Stimulated activated naive CD4-positive, alpha-beta T cell treated with Interleukin-2 at 50 U/mL for 16 hours (primary cell): ENCODE data around the gene C17orf113.

Experiments
- DNase-seq: peaks from one replicate; lab custom pipeline; 2025; lab: John Stamatoyannopoulos, UW

The C17orf113 gene

DNA sequence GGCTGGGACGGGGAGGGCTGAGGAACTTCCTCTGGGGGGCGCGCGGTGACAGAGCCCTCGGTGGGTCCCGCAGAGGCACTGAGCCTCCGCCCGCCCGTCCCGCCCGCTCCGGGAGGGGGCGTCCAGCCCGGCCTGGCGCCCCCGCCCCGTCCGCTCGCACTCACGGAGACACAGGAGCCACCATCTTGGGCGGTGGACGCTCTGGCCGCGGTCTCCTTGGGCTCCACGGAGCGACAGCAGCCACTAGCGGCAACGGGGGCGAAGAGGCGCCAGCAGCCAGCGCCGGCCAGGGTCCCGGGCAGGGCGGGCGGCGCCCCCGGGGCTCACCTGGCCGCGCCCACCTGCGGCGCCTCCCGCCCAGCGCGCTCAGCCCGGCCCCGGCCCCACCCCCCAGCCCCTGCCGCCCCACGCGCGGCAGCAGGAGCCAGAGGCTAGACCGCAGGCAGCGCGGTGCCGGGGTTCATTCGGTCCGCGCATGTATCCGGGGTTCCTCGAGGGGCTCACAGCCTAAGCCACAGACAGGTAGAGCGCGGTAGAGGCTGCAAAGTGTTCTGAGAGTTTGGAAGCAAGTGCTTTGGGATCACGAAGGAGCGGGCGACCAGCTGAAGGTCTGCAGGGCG is at the start of gene C17orf113:
Gene C17orf113, minus strand, starts transcription at position 209 of the 620 bp plus-strand sequence. CDS start 7,225 bp downstream, outside the sequence.
- peak; percentile 19 for DNase-seq

- DNase-seq, result no peak
Observed at GRCh38 chr17:42098730-42099399, 48.5 kb upstream of the C17orf113 start.

DNA sequence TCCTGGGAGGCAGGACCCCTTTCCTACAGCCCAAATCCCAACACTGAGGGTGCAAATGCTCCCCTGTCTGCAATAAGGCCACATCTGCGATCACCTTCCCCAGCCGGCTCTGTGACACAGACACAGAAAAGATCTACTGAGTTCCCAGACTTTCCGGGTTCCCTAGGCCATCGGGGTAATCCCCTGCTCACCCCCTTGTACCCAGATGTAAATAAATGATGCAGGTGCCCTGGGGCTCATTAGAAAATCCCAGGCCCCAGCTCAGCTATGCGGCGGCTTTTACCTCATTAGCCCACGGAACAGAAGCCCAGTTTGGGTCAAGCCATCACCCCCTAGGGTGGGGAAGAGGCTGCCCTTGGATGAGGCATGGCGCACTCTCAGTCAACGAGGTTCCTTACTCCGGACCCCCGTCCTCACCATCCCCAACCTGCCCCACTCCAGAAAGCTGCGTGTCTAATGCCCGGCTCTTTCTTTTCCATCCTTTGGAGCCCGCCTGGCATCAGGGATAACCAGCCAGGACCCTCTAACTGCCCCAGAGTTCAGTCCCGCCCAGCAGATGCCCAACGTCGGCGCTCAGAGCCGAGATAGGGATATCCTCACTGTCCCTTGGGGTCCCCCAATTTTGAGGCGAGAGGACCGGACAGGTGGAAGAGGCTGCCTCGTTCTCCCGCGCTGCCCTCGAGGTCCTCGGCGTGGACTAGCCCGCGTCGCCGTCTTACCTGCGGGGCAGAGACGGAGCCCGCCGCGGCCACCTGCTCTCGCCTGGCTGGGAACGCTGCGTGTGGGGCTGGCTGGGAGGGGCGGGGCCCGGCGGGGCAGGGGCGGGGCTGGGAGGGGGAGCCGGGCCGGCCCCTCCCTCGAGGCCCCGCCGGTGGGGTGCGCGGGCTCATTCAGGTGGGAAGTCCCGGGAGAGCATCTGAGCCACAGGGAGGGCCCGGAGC is 47.6 kb upstream of the C17orf113 start, which contains the start of gene ZNF385C:
Gene ZNF385C, minus strand, starts transcription at position 783 of the 941 bp plus-strand sequence. CDS start 35,417 bp downstream, outside the sequence.
- peak; percentile 43 for DNase-seq

DNA sequence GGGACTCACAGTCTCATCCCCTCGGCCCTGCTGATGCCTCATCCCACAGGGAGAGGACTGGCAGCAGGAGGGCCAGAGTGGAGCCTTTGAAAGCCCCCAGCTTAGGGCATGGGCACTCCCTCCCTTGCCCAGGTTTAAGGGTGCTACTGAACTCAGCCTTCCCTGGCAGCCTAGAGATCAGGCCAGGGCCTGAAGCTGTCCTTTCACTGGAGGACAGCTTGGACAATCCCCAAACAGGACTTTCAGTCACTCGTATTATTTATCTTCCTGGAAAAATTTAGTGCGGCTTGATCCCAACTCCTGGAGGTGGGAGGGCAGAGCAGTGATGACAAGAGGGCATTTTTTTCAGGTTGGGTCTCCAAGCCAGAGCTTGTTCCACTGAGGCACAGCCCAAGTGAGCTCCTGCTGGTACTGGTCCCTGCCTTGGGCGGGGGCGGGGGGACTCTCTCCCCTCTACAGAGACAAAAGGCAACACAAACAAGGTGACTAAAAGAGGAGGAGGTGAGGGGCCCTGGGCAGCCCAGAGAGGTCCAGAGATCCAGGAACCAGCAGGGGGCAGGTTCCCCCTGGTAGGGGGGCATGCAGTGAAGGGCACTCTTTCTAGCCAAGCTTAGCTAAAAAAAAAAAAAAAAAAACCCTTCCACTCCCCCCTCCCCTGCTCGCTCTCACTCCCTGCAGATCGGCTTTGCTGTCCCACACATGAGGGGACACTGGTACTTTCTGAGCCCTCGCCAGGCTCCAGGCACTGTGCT is 46.1 kb upstream of the C17orf113 start:
- no peak for DNase-seq

- DNase-seq, result no peak
Observed at GRCh38 chr17:42094375-42095069, 44.1 kb upstream of the C17orf113 start.

DNA sequence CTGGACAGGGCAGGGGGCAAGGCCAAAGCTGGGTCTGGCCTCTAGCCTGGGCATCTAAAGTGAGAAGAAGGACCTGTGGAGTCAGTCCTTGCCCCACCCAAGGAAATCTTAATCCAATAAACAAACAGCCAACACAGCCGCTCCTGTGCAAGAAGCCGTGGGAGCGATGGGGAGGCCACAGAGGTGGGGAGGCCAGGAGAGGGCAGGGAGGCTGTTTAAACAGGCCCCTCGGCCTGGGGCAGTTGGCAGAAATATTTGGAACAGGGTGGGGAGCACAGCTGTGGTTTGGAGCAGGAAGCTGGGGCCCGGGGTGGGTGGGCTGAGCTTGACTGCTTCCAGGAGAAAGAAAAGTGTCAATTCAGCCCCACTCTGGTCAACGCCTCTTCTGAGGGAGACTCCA is 42.5 kb upstream of the C17orf113 start:
- DNase-seq, result no peak

- no peak for DNase-seq
Observed at GRCh38 chr17:42090964-42091790, 40.8 kb upstream of the C17orf113 start.

- DNase-seq, result no peak
Observed at GRCh38 chr17:42088736-42089135, 38.3 kb upstream of the C17orf113 start.

GRCh38 chr17:42087736-42088705 is 37.6 kb upstream of the C17orf113 start:
- DNase-seq, result no peak

GRCh38 chr17:42087042-42087701 is 36.8 kb upstream of the C17orf113 start:
- DNase-seq, result no peak

DNA sequence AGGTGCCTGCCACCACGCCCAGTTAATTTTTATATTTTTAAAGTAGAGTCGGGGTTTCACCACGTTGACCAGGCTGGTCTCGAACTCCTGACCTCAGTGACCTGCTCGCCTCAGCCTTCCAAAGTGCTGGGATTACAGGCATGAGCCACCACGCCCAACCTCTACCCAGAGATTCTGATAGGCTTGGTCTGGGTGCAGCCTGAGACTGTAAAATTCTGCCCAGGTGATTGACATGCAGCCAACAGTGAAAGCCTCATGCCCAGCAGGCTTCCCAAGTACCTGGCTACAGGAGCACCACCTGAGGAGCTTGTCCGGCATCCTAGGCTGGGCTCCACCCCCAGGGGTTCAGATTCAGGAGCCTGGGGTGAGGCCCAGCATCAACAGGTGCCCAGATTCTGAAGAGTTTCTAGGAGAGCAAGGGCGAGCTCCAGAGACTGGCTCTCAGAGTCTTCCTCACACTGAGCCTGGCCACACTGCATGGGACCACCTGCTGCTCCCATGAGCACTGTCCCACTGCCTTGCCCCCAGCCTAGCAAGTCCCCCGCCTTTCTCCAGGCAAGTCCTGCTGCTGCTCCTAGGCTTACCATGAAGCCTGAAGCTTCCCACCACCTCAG is 31.2 kb upstream of the C17orf113 start:
- DNase-seq, result no peak

- no peak for DNase-seq
Observed at GRCh38 chr17:42079541-42079940, 29.1 kb upstream of the C17orf113 start.

DNA sequence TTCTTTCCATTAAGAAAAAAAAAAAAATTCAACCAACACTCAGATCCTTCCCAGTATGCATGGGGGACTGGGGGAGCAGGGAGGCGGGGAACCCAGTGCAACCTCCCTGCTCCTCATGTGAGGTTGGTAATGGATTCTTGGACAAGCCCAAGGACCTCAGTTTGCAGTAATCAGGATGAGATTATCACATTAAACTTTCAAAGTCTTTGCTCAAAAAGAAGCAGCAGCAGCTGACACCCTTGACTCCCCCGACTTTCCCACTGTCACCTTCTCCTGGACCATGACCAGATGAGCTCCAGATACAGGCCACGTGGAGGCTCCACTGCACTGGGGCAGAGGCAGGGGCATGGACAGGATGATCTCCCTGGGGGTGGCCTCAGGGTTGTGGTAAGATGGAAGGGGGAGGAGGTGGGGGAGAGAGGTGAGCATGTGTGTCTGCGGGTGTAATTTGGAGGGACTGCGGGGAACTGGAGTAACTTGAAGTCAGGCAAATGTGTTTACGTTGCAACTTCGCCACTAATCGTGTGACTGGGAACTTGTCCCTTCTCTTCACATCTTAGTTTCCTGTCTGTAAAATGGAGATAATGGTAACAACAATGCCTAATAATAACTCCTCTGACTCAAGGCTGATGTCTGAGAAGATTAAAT is 28.1 kb upstream of the C17orf113 start:
- no peak for DNase-seq

DNA sequence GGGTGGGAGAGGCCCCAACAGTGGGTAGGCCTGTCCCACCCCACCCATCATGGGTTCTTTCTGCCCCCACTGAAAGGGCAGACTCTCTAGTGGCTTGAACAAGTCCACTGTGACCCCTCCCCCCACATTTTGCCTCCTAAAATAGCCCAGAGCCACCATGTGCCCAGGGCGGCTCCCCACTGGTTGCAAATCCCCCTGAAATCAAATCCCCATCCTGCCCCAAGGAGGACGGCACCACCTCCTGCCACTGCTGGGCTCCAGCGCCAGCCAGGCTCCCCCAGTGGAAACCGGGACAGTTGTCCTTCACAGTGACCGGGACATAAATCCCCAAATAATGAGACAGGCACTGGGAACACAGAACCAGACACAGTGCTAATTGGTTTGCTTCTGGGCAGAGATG is 27.4 kb upstream of the C17orf113 start:
- DNase-seq, result no peak

DNA sequence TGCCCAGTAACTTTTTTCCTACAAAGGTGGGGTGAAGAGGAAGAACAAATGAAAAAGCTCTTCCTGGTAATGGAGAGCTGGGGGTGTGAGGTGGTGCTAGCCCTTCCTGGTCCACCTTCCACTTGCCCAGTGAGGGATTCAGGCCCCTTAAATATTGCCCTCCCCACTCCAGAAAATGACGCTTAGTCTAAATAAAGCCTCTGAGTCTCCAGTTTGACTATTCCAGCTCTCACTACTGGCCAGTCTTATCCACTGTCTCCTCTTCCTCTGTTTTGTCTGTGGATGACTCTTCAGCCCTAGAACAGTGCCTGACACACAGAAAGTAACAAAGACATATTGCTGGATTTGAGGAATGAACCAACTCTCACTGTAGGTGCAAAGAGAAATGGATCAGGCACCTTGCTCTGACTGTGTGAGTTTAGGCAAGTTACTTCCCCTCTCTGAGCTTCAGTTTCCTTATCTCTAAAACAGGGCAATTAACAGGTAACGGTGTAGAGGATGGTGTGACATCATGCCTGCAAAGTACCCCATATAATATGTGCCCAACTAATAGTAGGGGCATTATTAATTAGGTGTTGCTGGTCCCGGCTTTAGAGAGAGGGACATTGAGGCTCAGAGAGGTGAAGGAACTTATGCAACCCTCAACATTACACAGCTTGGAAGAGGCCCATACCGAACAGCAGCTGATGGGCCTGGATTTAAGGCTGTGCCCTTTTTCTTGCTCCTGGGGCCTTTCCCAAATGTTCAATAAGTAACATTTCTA is 26.6 kb upstream of the C17orf113 start:
- no peak for DNase-seq

DNA sequence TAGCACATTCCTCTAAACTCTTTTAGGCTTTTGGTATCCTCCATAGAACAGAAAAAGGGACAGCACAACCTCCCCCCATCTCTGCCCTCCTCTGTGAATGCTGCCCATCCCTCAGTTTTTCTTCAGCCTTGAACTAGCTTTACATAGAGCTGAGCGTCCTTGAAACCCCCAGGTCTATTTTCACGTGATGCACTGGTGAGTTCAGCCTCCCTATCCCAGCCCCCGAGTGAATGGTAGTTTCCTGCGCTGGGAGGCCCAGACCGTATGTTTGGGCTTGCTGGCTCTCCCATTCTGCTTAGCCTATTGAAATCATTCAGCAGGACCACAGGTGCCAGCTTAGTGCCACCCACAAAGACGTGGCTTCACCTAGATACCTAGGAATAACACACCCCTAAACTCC is 25.4 kb upstream of the C17orf113 start:
- no peak for DNase-seq
